HG03066 (cell line): ENCODE data around the gene SH3BP5.

Experiments
- ATAC-seq: cut with Tn5 transposase; IDR thresholded peaks from one replicate; pipeline ENCODE4 v1.9.1; 2021; ENCODE audit warnings: low read depth; ENCODE audit not compliant: unreplicated experiment

The SH3BP5 gene

DNA sequence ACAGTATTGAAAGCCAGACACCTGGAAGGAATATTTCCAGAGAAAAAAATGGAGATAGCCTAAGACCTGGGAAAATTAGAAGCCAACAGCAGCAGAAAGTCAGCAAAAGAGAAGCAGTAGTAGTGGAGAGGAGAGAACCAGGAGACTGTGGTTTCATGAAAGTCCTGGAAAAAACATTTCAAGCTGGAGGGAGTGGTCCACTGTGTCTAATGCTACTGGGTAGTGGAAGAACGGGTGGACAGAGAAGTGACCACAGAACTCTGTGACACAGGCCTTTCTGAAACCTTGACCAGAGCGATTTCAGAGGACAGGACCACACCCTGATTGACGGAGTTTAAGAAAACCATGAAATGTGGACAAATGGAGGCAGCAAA is 15.3 kb upstream of the SH3BP5 start:
- ATAC-seq: no peak

DNA sequence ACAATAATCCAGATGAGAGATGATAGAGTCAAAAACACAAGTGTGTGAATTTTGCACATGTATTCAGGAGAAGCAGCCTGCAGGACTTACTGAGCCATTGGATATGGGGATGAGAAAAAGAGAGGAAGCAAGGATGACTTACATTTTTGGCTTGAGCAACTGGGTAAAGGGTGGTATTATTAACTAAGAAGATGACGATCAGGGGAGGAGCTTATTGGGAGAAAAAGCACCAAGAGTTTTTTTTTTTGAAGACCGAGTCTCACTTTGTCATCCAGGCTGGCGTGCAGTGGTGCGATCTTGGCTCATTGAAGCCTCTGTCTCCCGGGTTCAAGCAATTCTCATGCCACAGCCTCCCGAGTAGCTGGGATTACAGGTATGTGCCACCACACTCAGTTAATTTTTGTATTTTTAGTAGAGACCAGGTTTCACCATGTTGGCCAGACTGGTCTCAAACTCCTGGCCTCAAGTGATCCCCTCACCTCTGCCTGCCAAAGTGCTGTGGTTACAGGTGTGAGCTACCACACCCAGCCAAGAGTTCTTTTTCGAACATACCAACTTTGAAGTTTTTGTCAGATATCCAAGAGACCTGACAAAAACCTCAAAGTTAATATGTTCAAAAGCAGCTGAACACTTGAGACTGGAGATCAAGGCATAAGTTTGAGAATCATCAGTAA is 14.8 kb upstream of the SH3BP5 start:
- ATAC-seq: no peak

DNA sequence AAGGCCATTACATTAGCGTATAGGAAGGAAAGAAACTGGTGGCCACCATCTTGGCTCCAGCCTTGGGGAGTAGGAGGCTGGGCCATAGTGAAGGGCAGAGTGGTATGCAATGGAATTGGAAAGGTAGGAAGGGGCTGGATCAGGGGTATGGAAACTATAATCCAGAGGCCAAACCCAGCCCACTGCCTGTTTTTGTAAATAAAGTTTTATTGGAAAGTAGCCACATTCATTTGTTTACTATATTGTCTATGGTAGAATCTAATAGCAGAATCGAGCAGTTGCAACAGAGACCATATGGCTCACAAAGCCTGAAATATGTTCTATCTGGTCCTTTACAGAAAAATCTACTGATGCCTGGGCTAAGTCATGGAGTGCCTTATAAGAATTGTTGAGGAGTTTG is 14.1 kb upstream of the SH3BP5 start:
- ATAC-seq: no peak

DNA sequence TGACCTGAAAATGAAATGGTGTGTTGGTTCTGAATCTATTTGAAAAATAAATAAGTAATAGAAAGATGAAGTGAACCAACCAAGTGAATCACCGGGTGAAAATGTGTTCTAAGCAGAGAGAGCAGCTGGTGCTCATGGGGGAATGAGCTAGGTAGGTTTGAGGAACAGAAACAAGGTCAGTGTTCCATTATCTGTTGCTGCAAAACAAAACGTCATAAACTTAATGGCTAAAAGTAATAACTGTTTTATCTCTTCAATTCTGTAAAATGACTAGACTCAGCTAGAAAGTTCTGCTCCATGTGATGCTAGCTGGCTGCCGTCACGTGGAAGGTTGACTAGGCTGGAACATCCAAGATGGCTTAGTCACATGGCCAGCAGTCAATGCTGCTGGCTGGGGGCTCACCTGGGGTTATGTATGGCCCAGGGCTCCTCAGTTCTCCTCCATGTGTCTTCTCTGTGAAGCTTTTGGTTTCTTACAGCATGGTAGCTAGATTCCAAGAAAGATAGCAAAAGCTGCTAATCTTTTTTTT is 13.3 kb upstream of the SH3BP5 start:
- peak; percentile 94 for ATAC-seq

DNA sequence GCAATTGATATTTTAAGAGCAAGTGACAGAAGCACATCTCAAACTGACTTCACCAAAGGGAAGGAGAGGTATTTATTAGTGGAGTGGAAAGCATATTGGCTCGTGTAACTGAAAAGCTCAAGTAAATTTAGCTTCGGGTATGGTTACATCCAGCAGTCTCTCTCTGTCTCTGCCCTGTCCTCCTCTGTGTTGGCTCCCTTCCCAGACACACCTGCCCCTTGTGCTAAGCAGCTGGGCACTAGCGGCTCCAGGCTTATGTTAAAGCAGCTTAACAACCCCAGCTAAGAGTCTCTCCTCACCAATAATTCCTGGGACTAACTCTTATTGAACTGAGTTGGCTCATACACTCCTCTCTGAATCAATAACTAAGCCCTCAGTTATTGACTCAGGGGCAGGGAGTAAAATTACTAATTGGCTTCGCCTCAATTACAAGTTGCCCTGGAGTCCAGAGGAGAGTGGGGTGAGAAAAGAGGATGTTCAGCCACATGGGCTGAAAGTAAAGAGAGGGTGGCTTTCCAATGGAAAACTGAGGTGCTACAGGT is 12.8 kb upstream of the SH3BP5 start:
- ATAC-seq: peak; percentile 27

DNA sequence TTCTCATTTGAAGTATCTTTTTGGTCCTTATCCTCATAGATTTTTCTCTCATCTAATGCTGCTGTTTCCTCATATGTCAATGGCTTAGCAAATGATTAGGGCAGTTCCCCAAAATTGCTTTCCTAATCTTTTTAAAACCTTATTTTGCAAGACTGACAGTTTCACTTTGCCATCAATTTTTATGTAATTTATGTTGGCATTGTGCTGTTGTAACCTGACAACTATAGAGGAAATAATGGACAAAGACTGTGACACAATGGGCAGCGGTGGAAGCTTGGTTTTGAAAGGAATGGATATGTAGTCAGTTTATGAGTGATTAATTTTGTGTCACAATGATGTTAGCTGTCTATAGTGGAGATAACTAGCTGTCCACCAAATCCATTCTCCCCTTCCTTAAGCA is 10.6 kb upstream of the SH3BP5 start:
- no peak for ATAC-seq

DNA sequence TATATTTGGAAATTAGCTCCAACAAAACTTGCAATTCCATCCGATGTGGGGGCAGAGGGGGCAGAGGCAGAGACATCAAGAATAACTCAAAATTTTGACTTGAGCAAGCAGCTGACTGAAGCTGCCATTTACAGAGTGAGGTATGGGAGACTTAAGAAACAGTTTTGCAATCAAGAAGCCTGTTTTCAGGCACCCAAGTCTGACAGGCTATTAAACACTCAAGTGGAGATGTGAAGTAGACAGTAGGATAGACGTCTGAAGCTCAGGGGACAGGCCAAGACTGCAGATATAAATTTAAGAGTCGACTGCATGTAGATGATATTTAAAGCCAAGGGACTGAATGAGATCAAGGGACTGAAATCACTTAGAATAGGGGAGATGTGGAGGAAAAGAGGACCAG is 9.9 kb upstream of the SH3BP5 start:
- no peak for ATAC-seq

DNA sequence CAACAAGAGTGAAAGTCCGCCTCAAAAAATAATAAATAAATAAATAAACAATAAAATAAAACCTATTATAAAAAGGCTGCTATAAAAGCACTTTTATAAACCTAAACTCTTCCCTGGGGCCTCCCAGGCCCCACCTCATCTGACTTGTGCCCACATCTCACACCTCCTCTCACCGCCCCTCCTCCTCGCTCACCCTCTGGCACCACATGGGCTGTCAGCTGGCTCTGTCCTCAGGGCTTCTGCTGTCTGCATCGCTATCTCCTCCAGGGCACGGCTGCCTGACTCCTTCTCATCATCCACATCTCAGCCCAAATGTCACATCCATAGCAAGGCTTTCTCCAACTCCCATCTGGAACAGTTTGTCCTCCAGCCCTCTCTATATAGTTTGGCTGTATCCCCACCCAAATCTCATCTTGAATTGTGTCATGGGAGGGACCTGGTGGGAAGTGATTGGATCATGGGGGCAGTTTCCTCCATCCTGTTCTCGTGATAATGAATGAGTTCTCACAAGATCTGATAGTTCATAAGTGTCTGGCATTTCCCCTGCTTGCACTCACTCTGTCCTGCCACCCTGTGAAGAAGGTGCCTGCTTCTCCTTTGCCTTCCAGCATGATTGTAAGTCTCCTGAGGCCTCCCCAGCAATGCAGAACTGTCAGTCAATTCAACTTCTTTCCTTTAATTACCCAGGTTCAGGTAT is 8.8 kb upstream of the SH3BP5 start:
- no peak for ATAC-seq

DNA sequence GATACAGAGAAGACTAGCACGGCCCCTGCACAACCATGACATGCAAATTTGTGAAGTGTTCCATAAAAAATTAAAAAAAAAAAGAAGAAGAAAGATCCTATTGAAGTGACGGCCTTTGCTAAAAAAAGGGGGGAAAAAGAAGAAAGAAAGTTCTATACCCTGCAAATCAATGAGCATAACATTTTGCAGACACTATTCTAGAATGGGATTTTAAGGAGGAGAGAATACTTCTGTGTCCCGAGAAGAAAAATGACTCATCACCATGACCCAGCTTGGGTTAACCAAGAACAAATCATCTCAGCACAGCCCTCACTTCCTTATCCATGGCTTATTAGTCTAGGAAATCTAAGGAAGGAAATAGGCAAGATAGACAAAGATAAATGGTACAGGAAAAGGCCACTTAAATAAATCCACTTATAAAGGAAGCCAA is 7.4 kb upstream of the SH3BP5 start:
- ATAC-seq: no peak

DNA sequence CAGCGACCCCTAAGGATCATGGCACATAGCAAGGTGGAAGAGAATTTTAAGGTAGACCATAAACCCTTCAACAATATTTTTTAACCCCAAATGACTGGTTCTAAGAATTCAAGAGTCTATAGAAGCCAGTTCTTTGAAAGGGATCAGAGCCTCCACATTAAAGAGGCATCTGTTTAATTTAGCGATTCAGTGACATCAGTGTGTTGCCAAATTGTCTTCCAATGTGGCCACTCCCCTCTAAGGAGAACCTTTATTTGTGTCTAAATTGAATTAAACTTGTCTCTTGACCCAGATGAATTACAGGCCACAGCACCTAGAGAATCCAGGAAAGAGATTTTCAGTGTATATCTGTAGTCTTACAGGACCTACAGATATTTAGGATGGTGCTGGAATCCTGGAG is 6.6 kb upstream of the SH3BP5 start:
- ATAC-seq: no peak

DNA sequence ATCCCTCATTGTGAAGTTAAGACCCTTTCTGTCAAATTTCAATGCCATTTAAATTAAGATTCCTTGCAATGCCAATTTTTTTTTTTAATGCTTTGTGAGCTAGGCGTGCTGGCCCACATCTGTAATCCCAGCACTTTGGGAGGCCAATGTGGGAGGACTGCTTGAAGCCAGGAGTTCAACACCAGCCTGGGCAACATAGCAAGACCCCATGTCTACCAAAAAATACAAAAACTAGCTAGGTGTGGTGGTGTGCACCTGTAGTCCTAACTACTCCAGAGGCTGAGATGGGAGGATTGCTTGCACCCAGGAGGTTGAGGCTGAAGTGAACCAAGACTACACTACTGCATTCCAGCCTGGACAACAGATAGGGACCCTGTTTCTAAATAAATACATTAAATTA is 5.6 kb upstream of the SH3BP5 start:
- ATAC-seq: no peak

DNA sequence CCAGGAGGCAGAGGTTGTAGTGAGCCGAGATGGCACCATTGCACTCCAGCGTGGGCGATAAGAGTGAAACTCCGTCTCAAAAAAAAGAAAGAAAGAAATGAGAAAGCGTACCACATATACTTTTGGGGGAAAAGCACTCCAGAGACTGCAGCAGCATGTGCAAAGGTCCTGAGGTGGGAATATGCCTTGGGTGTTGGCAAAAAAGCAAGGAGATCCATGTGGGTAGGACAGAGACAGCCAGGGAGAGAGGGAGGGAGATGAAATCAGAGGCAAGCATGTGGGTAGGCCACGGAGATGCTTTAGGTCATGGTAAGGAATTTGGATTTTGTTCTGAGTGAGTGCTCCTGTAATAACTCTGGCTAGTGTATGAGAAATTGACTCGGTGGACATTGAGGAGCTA is 3.7 kb upstream of the SH3BP5 start:
- ATAC-seq: no peak

DNA sequence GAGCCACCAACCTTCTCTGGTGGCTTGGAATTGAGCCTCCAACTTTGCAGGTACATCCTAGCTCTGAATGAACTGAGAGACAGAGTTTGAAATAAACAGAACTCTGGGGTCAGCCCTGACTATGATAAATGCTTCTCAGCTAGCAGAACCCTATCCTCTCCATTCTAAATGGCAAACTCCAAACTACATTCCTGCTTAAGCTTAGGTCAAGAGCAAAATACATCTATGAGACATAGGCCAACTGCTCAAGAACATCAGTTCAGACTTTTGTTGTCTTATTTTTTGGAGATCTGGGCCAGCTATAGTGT is 1.5 kb upstream of the SH3BP5 start:
- ATAC-seq: no peak

DNA sequence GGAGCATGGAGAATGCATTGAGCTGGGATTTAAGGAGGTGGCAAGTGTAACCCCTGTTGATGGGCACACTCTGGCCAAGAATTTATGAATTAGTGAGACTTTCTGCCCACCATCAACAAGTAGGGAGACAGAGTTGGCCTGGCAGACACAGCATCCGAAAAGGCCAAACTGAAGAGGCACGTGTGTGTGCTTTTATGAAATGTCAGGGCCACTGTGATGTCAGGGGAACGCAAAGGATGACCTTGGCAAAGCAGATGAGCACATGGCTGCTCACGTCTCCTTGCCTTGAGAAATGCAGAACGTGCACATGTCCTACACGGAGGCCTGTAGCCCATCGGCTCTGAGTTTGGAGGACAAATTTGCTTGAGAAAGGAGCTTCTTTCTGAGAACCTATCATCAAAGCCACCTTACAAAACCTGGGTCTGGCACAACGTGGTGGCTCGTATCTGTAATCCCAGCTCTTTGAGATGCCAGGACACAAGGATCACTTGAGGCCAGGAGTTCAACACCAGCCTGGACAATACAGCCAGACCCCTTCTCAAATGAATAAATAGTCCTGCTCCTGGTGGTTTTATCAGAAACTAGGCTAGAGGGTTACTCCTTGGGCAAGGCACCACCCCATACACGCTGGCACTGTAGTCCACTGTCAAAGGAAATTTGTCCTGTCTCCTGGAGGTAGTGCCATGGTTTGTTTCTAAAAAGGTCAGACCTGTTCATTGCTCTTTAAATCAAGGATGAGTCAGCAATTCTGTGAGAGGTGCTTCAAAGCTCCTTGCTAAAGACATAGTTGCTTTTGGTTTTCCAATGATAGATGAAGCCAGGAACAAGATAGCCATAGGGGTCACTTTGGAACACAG is 941 bp upstream of the SH3BP5 start:
- no peak for ATAC-seq

DNA sequence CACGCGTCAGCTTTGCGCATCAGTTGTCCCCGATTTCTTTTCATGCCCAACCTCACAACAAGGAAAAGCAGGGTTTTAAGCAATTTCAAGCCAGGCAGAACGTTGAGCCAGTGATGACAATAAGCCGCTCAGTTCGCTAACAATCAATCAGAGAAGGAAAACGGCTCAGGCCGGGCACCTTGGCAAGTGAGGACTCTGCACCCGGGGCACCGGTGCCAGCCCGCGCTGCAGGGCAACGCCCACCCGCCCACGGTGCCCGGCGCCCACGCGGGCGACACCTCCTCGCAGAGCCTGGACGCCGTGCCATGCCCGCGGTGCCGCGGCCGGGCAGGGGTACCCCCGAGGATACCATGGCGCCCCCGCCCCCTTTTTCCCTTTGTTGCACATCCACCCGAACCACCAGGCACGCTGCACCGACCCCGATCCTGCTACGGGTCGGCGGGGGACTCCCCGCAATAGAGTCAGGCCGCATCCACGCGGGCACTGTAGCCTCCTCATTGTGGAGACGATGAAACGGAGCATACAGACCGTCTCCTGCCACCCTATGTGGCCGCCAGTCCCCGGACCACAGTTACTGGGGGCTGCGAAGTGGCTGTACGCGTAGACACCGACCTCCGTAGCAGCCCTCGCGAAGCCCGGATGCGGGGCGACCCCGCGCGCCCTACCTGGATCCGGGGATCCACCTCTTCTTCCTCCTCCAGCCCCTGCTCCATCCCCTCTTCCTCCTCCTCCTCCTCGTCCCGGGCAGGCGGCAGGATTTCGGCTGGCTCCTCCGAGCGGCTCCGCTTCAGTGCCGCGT is 581 bp downstream of the SH3BP5 start:
- peak; percentile 16 for ATAC-seq

DNA sequence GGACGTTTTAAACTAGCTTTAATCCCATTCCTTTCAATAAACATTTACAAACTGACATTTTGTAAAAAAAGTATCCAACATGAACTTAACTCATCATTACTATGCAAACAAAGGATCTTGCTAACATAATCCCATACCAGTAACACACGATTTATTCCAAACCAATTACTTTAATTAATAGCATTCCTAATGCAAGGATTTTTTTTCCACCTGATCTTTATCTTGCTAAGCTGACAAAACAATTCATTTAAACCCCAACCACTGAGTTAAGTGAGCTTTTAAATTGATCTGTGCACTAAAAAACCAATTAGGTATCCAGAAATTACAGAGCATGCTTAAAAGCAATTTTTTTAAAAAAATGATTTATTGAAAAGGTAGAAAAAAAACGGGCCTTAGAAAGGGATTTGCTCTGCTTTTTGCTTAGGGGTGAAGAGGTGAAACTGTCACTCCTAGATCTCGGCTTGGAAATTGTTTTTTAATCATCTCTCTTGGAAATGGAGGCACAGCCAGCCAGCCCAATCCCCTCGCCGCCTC is 1.2 kb downstream of the SH3BP5 start:
- no peak for ATAC-seq

DNA sequence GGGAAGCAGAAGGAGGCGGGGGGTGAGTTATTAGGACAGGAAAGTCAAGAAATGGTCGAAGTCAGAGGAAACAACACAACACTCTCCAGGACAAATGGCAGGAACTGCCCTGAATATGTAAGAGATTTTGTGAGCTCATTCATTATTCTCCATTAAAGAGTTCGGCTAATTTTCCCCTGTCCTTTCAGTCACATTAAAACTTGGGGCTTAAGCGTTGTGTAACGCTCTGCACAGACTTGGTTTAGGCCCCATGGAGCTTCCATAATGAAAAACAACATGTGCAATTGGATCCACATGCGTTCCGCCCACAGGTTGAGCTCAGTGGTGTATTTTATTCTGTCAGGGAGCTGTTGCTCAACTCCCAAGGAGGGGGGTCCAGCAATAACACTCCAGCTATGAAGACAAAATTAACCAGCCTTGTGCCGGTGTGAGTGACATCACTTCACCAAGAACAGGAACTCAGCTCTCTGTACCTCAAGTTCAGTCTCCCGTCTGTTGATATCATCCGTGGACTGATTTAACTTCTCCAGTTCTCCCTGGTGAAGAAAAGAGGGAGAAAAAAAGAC is 2.3 kb downstream of the SH3BP5 start:
- ATAC-seq: no peak

DNA sequence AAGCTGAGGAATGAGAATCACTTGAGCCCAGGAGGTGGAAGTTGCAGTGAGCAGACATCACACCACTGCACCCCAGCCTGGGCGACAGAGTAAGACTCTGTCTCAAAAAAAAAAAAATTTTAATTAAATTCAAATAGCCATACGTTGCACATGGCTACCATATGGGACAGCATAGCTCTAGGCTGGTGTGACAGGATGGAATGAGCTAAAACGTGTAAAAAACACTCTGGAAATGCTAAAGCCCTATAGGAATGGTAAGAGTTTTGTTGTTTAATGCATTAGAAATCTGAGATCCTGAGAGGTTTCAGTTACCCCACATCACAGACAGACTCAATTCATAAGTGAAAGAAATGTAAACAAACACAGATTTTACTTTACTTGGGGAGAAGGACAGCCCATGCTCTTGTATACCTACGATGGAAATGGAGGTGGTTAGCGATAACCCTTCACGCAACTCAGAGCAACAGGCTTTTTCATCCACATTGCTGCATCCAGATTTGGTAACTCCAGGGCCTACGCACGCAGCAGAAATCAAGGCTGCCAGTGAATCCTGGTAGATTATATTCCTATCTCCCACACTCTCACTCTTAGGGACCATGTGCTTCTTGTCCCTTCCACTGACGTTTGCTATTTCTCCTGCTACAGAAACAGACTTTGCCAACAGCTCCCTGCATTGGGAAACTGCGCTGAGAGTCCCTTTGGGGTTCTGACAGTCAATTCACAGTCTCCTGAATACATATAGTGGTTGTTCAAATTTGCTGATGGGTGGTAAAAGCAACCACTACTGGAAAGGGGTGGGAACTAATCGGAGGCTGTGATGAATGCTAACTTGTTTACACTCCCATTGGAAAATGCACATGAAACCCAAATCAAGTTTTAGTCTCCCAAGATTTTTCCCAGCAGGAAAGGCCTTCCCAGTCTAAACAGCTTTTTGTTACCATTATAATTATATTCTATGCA is 3.1 kb downstream of the SH3BP5 start:
- ATAC-seq: no peak

DNA sequence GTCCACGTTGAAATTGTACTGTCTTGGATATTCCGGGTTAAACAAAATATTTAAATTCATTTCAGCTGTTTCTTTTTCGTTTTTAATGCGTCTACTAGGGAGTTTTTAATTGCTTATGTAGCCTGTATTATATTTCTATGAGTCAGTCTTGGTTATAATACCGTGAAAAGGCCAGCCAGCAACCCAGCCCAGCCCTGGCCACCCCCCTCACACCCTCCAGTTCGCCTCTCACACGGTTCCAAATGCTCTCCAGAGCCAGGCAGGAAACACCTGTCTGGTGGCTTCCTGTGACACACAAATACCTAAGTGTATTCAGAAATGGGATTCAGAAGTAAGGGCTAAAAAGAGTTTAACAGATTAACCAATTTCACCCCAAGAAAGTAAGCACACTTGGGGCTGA is 4.4 kb downstream of the SH3BP5 start:
- peak; percentile 39 for ATAC-seq
